Spleen (tissue), 7 donors: ENCODE results near the gene AGFG2.

Source experiments
- CTCF ChIP-seq, 11 experiments: fragments of 200-600 bp in 7 of 11; fragments of 450-650 bp in 4 of 11; sonication (generic) in 4 of 11; IDR thresholded peaks in 8 of 11; conservative IDR thresholded peaks in 3 of 11; 1 replicate in 7 of 11; 2 replicates in 4 of 11; pipeline versions ENCODE4 v1.4.0 to v1.8.0; 2016 to 2021; ENCODE audit warnings: antibody characterized with exemption in 11 of 11, inconsistent platforms in 4 of 11, mild to moderate bottlenecking in 1 of 11
- POLR2AphosphoS5 ChIP-seq, 3 donors: sonication (generic); formaldehyde crosslinking; IDR thresholded peaks; one replicate each; pipeline ENCODE4 v1.5.1; 2017; ENCODE audit warnings: antibody characterized with exemption in 3 of 3
- donor health status: DM: no; HTN: no; CAD: no; lungs with moderate emphysema.
- donor health status: DM: no; HTN: no; CAD: no.
- donor health status: DM: no; HTN: no; CAD: no.

GRCh38 chr7:100607111-100607510 lies 68.1 kb downstream of the AGFG2 start:
- TF ChIP-seq CTCF (IDR thresholded peaks at IDR 0.05 in 8 of 11, conservative IDR thresholded peaks at IDR 0.05 in 3 of 11) (no peak), POLR2AphosphoS5 (IDR thresholded peaks at IDR 0.05) (no peak)
